Smooth muscle cell (in vitro differentiated cells): ENCODE results near the gene ST7. TPM values are rescaled to one million over a fixed set of nuclear protein-coding genes. Genes with fewer than 3 reads are reported as not detected.

ENCODE experiments used
- DNase-seq: peaks from one replicate; lab custom pipeline; 2025; ENCODE audit not compliant: unreplicated experiment; lab: John Stamatoyannopoulos, UW
- H2AFZ ChIP-seq: fragments of 200-600 bp; sonication (generic); 2 replicates; pipeline ENCODE4 v1.6.0; 2016; ENCODE audit warnings: antibody characterized with exemption, low read depth, mild to moderate bottlenecking
- H3F3A ChIP-seq: fragments of 200-600 bp; sonication (generic); 2 replicates; pipeline ENCODE4 v1.6.0; 2017; ENCODE audit warnings: antibody characterized with exemption, low read depth
- H3K27ac ChIP-seq: fragments of 200-600 bp; sonication (generic); 2 replicates; pipeline ENCODE4 v1.5.1; 2016; ENCODE audit warnings: low read depth, mild to moderate bottlenecking
- H3K27me3 ChIP-seq: fragments of 200-600 bp; sonication (generic); 2 replicates; pipeline ENCODE4 v1.6.1; 2016; ENCODE audit warnings: low read depth, mild to moderate bottlenecking
- H3K36me3 ChIP-seq: fragments of 200-600 bp; sonication (generic); 2 replicates; pipeline ENCODE4 v1.5.1; 2016; ENCODE audit warnings: low read depth
- H3K4me1 ChIP-seq: fragments of 200-600 bp; sonication (generic); 2 replicates; pipeline ENCODE4 v1.5.1; 2016; ENCODE audit warnings: low read depth
- H3K4me2 ChIP-seq: fragments of 200-600 bp; sonication (generic); 2 replicates; pipeline ENCODE4 v1.6.0; 2016; ENCODE audit warnings: mild to moderate bottlenecking
- H3K4me3 ChIP-seq: fragments of 200-600 bp; sonication (generic); 2 replicates; pipeline ENCODE4 v1.5.1; 2016; ENCODE audit warnings: mild to moderate bottlenecking
- H3K79me2 ChIP-seq: fragments of 200-600 bp; sonication (generic); 2 replicates; pipeline ENCODE4 v1.6.0; 2016; ENCODE audit warnings: low read depth, mild to moderate bottlenecking
- H3K9ac ChIP-seq: fragments of 200-600 bp; sonication (generic); 2 replicates; pipeline ENCODE4 v1.6.0; 2016; ENCODE audit warnings: low read depth
- H3K9me3 ChIP-seq: fragments of 200-600 bp; sonication (generic); replicated peaks from 2 replicates; pipeline ENCODE4 v1.5.1; 2016; ENCODE audit warnings: low read depth
- H4K20me1 ChIP-seq: fragments of 200-600 bp; sonication (generic); 2 replicates; pipeline ENCODE4 v1.6.0; 2016; ENCODE audit warnings: low read depth
- WGBS: methylation state at CpG from one replicate; pipeline ENCODE4 v1.1.7; 2016; ENCODE audit warnings: low lambda C conversion rate; 5-methylcytosine and 5-hydroxymethylcytosine counted together
- polyA plus RNA-seq: library from polyadenylated mRNA; unstranded; fragments of >200 nt; fragmentation: Nextera tagmentation; extraction: Ambion mirVana; gene quantifications from 2 replicates; pipeline ENCODE4 v1.2.1, GENCODE V29; 2016
- total RNA-seq: library from RNA; depleted of rRNA; stranded (reverse); fragments of >200 nt; gene quantifications from 2 replicates; pipeline ENCODE4 v1.2.3, GENCODE V29; 2014
- TF ChIP-seq, protein P1 (sequence below): fragments of 200-600 bp; sonication (generic); IDR thresholded peaks from 2 replicates; pipeline ENCODE4 v1.5.1; 2017; ENCODE audit warnings: borderline replicate concordance, mild to moderate bottlenecking, antibody characterized with exemption; ENCODE audit not compliant: insufficient read depth, poor library complexity, severe bottlenecking

ST7 gene
- total and polyA plus RNA-seq, 2 experiments from 2014 or later, result 23.2 to 26.1 TPM

DNA sequence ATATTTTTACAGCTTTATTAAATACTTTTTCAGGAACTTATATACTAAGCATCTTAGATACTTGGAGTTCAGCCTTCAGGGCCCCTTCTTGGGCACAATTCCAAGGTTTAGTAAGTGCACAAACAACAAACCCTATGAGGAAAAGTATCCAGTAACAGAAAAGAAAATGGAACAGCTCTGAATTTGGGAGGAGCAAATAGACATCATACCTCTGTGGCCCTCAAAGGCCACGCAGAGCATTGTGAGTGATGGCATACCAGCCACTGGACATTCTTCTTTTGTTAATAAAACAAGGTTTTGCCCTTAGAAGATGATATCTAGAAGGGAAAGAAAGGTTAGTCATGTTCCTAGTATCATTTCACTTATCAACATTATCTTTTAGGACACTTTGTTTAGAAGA, 46.0 kb downstream of the ST7 start:
- no peak overlapping the region for H3K27ac ChIP-seq
- H3F3A ChIP-seq, result no peaks in the 10 kb centered on the region
- no peaks in the 10 kb centered on the region for H3K4me1 ChIP-seq
- DNase-seq, result no peak
- no peaks in the 10 kb centered on the region for H3K9me3 ChIP-seq
- no peaks in the 10 kb centered on the region for H4K20me1 ChIP-seq
- peaks cover 66% of the 10 kb centered on the region for H3K79me2 ChIP-seq
- WGBS, result 83% methylated on average over 1 of the region's 1 CpG
- no peak overlapping the region for H3K9ac ChIP-seq
- no peaks in the 10 kb centered on the region for H3K27me3 ChIP-seq
- H3K4me2 ChIP-seq, result no peak overlapping the region
- H3K4me3 ChIP-seq, result no peak overlapping the region
- H3K36me3 ChIP-seq, result no peaks in the 10 kb centered on the region
- TF ChIP-seq, protein P1, sequence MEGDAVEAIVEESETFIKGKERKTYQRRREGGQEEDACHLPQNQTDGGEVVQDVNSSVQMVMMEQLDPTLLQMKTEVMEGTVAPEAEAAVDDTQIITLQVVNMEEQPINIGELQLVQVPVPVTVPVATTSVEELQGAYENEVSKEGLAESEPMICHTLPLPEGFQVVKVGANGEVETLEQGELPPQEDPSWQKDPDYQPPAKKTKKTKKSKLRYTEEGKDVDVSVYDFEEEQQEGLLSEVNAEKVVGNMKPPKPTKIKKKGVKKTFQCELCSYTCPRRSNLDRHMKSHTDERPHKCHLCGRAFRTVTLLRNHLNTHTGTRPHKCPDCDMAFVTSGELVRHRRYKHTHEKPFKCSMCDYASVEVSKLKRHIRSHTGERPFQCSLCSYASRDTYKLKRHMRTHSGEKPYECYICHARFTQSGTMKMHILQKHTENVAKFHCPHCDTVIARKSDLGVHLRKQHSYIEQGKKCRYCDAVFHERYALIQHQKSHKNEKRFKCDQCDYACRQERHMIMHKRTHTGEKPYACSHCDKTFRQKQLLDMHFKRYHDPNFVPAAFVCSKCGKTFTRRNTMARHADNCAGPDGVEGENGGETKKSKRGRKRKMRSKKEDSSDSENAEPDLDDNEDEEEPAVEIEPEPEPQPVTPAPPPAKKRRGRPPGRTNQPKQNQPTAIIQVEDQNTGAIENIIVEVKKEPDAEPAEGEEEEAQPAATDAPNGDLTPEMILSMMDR, result no peak
- H2AFZ ChIP-seq, result no peak overlapping the region

GRCh38 chr7:117001283-117001682, 48.0 kb downstream of the ST7 start:
- H3K4me3 ChIP-seq, result no peak overlapping the region
- H3K9me3 ChIP-seq, result no peaks in the 10 kb centered on the region
- H3K36me3 ChIP-seq, result no peaks in the 10 kb centered on the region
- no peak for DNase-seq
- no peaks in the 10 kb centered on the region for H3K27me3 ChIP-seq
- H3K79me2 ChIP-seq, result peaks cover 65% of the 10 kb centered on the region
- no peaks in the 10 kb centered on the region for H4K20me1 ChIP-seq
- no peaks in the 10 kb centered on the region for H3K4me1 ChIP-seq
- no peak overlapping the region for H3K9ac ChIP-seq
- TF ChIP-seq, protein P1, result no peak
- no peak overlapping the region for H3K4me2 ChIP-seq
- H3F3A ChIP-seq, result no peaks in the 10 kb centered on the region
- no peak overlapping the region for H2AFZ ChIP-seq
- no peak overlapping the region for H3K27ac ChIP-seq

DNA sequence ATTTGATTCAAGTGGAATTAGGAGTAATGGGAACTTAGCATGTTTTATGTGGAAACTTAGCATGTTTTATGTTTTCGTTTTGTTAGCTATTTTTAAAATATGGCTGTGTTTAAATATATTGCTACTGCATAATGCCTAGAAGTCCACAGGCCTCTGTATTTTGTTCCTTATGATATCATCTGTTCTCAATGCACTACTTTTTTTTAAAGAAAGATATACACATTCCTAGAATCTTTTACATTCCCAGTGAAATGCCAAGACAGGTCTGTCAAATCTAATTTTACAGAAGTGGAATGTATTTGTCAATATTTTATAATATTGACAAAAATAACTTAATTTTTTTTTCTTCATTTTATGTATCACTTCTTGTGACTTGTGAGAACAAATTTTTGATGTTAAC, 51.6 kb downstream of the ST7 start:
- peaks cover 74% of the 10 kb centered on the region for H3K79me2 ChIP-seq
- H3K9me3 ChIP-seq, result no peaks in the 10 kb centered on the region
- H4K20me1 ChIP-seq, result peaks cover 6% of the 10 kb centered on the region
- no peaks in the 10 kb centered on the region for H3K36me3 ChIP-seq
- peak overlapping the region; percentile 39 for H3K4me2 ChIP-seq
- no peaks in the 10 kb centered on the region for H3F3A ChIP-seq
- no peak overlapping the region for H3K9ac ChIP-seq
- no peaks in the 10 kb centered on the region for H3K27me3 ChIP-seq
- H3K4me1 ChIP-seq, result no peaks in the 10 kb centered on the region
- TF ChIP-seq, protein P1, result no peak
- peak overlapping the region; percentile 28 for H3K27ac ChIP-seq
- H3K4me3 ChIP-seq, result no peak overlapping the region
- WGBS, result 85% methylated on average over 1 of the region's 1 CpG
- no peak for DNase-seq
- no peak overlapping the region for H2AFZ ChIP-seq

- H3K4me2 ChIP-seq, result peak overlapping the region; percentile 50
- H3F3A ChIP-seq, result no peaks in the 10 kb centered on the region
- no peaks in the 10 kb centered on the region for H3K27me3 ChIP-seq
- H3K4me3 ChIP-seq, result no peak overlapping the region
- H3K79me2 ChIP-seq, result peaks cover 79% of the 10 kb centered on the region
- TF ChIP-seq, protein P1, result no peak
- no peak for DNase-seq
- no peaks in the 10 kb centered on the region for H3K9me3 ChIP-seq
- no peaks in the 10 kb centered on the region for H3K36me3 ChIP-seq
- WGBS, result 58% methylated on average over 2 of the region's 2 CpGs
- H3K27ac ChIP-seq, result peak overlapping the region; percentile 28
- no peak overlapping the region for H2AFZ ChIP-seq
- H3K9ac ChIP-seq, result no peak overlapping the region
- no peaks in the 10 kb centered on the region for H3K4me1 ChIP-seq
- peaks cover 10% of the 10 kb centered on the region for H4K20me1 ChIP-seq
These were observed 52.1 kb downstream of the ST7 start for GRCh38 chr7:117005449-117005848.
